KBM-7 (cell line): Measurements from ENCODE around the gene NIPA2.
A peak's percentile ranks its signal among the peaks of the same experiment; 100 is the strongest.

ENCODE experiments used
- DNase-seq: peaks from one replicate; pipeline ENCODE4 v3.0.0-alpha.2; 2015
- in situ Hi-C: fragments of 300-500 bp; cut with MboI; formaldehyde crosslinking; loops from 2 replicates; pipeline ENCODE4 v1.14.3; 2020; ENCODE audit warnings: low sequenced_read_pairs, low pct_unique_long_range_greater_than_20kb, mixed read lengths

NIPA2 gene

DNA sequence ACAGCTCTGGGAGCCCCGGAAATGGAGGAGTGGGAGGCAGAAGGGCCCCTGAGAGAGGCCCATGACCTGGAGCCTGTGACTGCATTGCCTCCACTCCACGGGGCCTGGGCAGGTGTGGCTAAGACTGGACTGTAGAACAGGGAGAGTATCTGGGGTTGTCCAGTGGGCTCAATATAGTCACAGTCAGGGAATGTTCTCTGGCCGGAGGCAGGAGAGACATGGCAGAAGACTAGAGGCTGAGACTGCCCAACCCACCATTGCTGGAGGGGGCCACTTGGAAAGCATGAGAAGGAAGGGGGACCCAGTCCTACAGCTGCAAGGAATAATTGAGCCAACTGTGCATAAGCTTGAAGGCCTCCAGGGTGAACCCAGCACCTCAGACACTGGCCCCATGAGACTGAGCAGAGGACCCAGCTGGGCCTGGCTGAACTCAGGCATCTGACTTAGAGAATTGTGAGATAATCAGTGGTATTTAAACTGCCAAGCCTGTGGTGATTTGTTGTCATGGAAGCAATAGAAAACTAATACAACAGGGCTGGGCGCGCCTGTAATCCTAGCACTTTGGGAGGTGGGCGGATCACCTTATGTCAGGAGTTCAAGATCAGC is 33.1 kb downstream of the NIPA2 start:
- in situ Hi-C loops: no loop called here
- no peak for DNase-seq

DNA sequence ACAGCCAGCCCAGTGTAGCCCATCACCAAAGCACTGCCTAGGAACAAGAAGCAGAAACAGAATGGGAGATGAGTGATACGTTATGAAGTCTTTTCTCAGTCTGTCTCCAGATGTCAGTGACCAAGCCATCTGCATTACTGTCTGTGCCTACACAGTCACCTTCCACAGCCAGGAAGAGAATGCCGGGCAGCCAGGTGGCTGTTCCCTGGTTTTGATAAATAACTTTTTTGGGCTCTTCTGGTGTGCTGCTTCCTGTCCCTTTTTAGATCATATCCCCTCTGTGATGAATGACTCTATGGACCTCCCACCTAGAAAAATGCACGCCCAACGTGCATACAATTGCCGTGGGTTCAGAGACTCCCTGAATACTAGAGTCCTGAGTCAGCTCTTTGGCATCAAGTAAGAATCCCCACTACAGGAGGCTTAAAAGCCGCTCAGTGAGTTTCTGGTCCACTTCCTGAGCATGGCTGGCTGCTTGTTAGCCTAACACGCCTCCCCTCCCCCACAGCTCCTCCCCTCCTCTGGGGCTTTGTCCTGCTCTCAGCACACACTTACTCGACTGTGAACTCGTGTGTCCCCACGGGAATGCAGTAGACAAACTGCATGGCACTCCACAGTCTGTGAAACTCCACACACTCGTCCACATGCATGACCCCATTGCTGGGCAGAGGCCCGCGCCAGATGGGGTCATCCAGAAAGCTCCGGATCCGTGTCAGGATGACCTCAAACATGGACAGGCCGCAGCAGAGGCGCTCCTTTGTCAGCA is 34.7 kb downstream of the NIPA2 start:
- in situ Hi-C loops: no loop called here
- DNase-seq: no peak

- in situ Hi-C loops: no loop called here
These were observed 35.4 kb downstream of the NIPA2 start for GRCh38 chr15:22873841-22874240.

DNA sequence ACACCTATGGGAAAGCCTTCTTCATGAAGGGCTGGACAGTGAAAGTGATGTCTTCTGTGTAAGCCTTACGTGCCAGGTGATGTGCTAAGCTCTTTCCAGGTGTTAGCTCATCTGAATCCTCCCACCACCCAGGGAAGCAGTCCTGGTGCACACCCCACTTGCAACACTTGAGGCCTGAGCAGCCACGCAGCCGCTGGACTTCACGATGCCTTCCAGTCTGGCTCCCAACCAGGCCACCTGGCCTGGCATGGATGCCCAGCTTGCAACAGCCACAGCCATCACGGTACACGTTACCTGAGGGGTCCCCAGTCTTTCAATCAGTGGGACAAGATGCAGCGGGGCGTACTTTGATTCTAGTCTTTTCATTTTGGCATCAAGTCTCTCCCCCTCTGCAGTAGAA is 35.8 kb downstream of the NIPA2 start:
- in situ Hi-C loops: no loop called here
- no peak for DNase-seq

More at GRCh38 chr15:22873841-22874240, 35.4 kb downstream of the NIPA2 start:
- no peak for DNase-seq

- in situ Hi-C loops: no loop called here
- DNase-seq: no peak
These were observed 36.5 kb downstream of the NIPA2 start for GRCh38 chr15:22874966-22875365.

DNA sequence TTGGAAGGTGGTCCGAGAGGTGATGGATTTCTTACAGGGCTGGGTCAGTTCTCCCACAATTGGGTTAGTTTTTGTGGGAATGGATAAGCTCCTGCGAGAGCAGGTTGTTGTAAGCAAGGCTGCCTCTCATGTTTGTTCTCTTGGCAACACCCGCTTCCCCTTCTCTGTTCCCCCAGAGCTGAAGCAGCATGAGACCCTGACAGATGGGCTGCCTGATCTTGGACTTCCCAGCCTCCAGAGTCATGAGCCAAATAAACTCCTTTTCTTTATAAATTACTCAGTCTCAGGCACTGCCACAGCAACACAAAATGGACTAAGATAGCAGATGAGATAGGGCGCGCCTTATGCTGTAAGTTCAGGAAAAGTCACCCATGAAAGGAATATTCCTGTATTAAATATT is 38.7 kb downstream of the NIPA2 start:
- no peak for DNase-seq
- in situ Hi-C loops: no loop called here

- in situ Hi-C loops: no loop called here
- no peak for DNase-seq
These were observed 39.1 kb downstream of the NIPA2 start for GRCh38 chr15:22877607-22878006.

GRCh38 chr15:22878103-22878502 is 39.6 kb downstream of the NIPA2 start:
- DNase-seq: no peak
- in situ Hi-C loops: no loop called here

- DNase-seq: no peak
- in situ Hi-C loops: no loop called here
These were observed 41.9 kb downstream of the NIPA2 start for GRCh38 chr15:22880068-22880980.

DNA sequence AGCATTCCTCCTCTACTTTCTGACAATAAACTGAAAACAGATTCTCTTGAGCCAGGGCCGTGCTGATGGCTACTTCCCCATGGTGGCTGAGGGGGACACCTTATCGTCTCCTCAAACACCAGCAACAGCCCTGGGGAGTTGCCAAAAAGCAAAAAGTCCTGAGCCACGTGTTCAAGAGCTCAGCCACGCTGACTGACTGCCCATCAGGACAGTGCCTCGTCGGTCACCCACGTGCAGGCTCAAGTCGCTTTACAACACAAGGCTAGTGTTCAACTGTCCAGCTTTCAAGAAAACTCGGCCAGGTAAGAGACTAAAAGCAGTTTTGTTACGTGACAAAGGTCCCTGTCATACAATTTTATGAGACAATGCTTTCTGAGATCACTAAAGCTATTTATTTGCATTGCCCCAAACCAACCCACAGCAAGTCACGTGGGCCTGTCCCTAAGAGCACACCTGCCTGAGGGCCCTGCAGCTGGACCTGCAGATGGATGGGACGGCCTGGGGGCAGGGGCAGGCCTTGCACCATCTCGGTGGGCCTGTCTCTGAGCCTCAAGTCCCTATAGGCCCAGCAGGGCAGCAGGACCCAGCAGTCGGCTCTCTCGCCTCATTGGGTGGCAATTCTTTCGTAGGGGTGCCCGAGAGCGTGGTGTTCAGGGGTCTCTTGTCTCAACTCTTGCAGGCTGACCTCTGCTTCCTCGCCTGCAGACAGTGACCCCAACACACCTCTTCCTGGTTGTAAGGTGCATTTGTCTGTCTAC is 42.7 kb downstream of the NIPA2 start:
- in situ Hi-C loops: no loop called here
- no peak for DNase-seq

DNA sequence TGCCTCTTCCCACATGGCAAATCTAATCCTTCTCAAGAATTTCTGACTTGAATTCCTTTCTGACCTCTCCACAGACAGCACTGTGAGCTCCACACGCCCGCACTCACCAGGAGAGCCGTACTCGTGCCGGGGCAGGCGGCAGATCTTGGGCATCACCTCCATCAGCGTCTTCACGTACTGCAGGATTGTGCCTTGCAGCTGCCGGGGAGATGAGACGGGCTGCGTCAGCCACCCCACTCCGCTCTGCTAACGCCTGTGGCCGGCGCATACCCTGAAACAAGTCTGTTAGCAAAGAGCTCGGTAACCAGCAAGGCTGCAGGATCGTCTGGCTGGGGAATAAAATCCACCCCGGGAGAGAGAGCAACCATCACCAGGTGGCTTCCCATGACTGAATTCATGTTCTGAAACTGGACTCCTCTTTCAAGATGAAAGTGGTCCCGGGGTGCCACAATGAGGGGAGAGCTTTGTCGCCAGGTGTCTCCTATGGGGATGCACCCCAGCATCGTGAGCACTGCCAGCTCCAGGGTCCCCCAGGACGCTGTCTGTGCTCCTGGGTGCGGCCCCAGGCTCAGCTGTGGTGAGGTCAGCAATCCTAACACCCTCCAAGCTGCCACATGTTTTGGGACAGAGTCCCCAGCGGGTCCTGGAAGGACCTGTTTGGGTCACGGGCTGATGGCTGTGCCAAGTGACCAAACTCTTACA is 43.4 kb downstream of the NIPA2 start:
- DNase-seq: no peak
- in situ Hi-C loops: no loop called here

- in situ Hi-C loops: no loop called here
- DNase-seq: no peak
These were observed 44.7 kb downstream of the NIPA2 start for GRCh38 chr15:22883196-22883595.

DNA sequence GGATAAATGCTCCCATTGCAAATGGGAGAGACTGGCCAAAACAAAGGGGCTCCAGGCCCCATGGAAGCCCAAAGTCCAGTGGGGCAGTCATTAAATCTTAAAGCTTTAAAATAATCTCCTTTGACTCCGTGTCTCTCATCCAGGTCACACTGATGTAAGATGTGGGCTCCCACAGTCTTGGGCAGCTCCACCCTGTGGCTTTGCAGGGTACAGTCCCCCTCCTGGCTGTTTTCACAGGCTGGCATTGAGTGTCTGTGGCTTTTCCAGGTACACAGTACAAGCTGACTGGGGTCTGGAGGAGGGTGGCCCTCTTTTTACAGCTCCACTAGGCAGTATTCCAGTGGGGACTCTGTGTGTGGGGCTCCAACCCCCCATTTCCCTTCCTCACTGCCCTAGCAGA is 45.9 kb downstream of the NIPA2 start:
- peak; percentile 29 for DNase-seq
- in situ Hi-C loops: no loop called here

- DNase-seq: no peak
- in situ Hi-C loops: no loop called here
These were observed 46.7 kb downstream of the NIPA2 start for GRCh38 chr15:22885120-22885519.

- DNase-seq: no peak
- in situ Hi-C loops: no loop called here
These were observed 48.9 kb downstream of the NIPA2 start for GRCh38 chr15:22887157-22887951.

DNA sequence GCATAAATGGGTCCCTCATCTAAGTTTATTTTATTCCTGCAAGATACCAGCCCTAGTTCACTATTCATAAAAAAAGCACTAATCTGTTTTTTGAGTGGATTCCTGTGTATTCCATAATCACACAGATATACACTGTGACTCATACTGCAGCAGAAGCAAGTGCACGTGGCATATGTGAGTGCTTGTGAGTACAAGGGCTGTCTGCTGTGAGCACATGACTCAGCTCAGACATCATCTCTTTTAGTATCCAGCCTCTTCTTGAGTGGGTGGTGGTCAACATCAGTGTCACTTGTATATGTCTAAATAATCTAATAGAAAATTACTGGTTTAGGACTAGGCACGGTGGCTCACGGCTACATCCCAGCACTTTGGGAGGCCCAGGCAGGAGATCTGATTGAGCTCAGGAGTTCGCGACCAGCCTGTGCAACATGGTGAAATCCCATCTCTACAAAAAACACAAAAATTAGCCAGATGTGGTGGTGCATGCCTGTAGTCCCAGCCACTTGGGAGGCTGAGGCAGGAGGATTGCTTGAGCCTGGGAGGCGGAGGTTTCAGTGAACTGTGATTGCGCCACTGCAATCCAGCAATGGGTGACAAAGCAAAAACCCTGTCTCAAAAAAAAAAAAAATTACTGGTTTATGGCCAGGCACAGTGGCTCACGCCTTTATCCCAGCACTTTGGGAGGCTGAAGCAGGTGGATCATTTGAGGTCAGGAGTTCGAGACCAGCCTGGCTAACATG is 49.8 kb downstream of the NIPA2 start:
- no peak for DNase-seq
- in situ Hi-C loops: no loop called here

GRCh38 chr15:22889146-22889818 is 50.8 kb downstream of the NIPA2 start:
- DNase-seq: no peak
- in situ Hi-C loops: no loop called here
